Measurements from ENCODE around the gene DDOST.

Gene DDOST

GRCh38 chr1:20658166-20658915, 2.8 kb downstream of the DDOST start:
- no peak for DNase-seq

- DNase-seq = no peak
Observed at GRCh38 chr1:20657024-20657423, 4.1 kb downstream of the DDOST start.

- DNase-seq = no peak
Observed at GRCh38 chr1:20654104-20654690, 7.0 kb downstream of the DDOST start.

GRCh38 chr1:20652300-20652699, 8.9 kb downstream of the DDOST start:
- DNase-seq = no peak

GRCh38 chr1:20648946-20649345, 12.2 kb downstream of the DDOST start:
- no peak for DNase-seq

- no peak for DNase-seq
Observed at GRCh38 chr1:20648438-20648837, 12.7 kb downstream of the DDOST start.

- no peak for DNase-seq
Observed at GRCh38 chr1:20645414-20645813, 15.8 kb downstream of the DDOST start.

GRCh38 chr1:20644416-20644815, 16.8 kb downstream of the DDOST start:
- no peak for DNase-seq

- DNase-seq = no peak
Observed at GRCh38 chr1:20643080-20643479, 18.1 kb downstream of the DDOST start.

GRCh38 chr1:20641975-20642374, 19.2 kb downstream of the DDOST start:
- no peak for DNase-seq

GRCh38 chr1:20640183-20640597, 21.0 kb downstream of the DDOST start:
- peak; percentile 70 for DNase-seq

GRCh38 chr1:20636785-20637347, 24.3 kb downstream of the DDOST start:
- no peak for DNase-seq

GRCh38 chr1:20634594-20635084, 26.5 kb downstream of the DDOST start:
- peak; percentile 20 to 30 for DNase-seq

GRCh38 chr1:20634065-20634593, 27.0 kb downstream of the DDOST start:
- DNase-seq = no peak

GRCh38 chr1:20633190-20634064, 27.7 kb downstream of the DDOST start, which contains the start of gene PINK1:
TSS of gene PINK1 (plus strand) at chr1:20633458. CDS start at chr1:20633549, 91 bp downstream.
- DNase-seq = peak; percentile 85 to 87

GRCh38 chr1:20632386-20632785, 28.8 kb downstream of the DDOST start:
- DNase-seq = no peak

GRCh38 chr1:20630729-20631128, 30.4 kb downstream of the DDOST start:
- DNase-seq = no peak

- no peak for DNase-seq
Observed at GRCh38 chr1:20626524-20626923, 34.6 kb downstream of the DDOST start.

GRCh38 chr1:20626098-20626427, 35.1 kb downstream of the DDOST start:
- DNase-seq = no peak

- DNase-seq = no peak
Observed at GRCh38 chr1:20625176-20626097, 35.7 kb downstream of the DDOST start.

- DNase-seq = no peak
Observed at GRCh38 chr1:20624709-20625108, 36.5 kb downstream of the DDOST start.

GRCh38 chr1:20621012-20621411, 40.2 kb downstream of the DDOST start:
- DNase-seq = no peak

All from inflammatory macrophage (primary cell).